Hepatocyte (in vitro differentiated cells): ENCODE results near the gene ALDH1A2.

ENCODE experiments used
- CTCF ChIP-seq: fragments of 200-600 bp; sonication (generic); IDR thresholded peaks from 2 replicates; pipeline ENCODE4 v1.5.1; 2016; ENCODE audit warnings: antibody characterized with exemption, mild to moderate bottlenecking; ENCODE audit not compliant: poor library complexity
- EZH2phosphoT487 ChIP-seq: fragments of 200-600 bp; sonication (generic); IDR thresholded peaks from one replicate; pipeline ENCODE4 v1.6.1; 2018; ENCODE audit warnings: antibody characterized with exemption, mild to moderate bottlenecking, low read depth, moderate library complexity; ENCODE audit not compliant: unreplicated experiment, severe bottlenecking

DNA sequence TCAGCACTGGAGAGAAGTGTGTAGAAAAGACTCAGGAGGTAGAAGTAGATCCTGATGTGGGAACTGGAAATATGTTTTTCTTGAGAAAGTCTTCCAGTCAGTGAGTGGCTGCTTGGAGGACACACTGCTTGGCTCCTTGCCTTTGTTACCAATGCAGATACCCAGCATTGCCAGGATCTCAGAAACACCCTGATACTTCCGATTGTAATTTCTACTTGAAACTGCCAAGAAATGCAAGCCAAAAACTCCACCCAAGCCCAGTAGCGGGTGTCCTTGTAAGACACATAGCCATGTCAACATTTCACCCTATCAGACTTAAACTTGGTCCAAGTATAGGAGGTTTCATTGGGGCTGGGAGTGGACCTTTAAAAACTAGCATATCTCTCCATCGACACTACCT is 141.8 kb downstream of the ALDH1A2 start:
- TF ChIP-seq CTCF (no peak), EZH2phosphoT487 (no peak)
